Measurements from ENCODE around the gene ELP4.

ELP4 gene

GRCh38 chr11:31822927-31823643, 313.5 kb downstream of the ELP4 start:
- DNase-seq (ENCODE audit: low read depth in 2 of 2): no peak

DNA sequence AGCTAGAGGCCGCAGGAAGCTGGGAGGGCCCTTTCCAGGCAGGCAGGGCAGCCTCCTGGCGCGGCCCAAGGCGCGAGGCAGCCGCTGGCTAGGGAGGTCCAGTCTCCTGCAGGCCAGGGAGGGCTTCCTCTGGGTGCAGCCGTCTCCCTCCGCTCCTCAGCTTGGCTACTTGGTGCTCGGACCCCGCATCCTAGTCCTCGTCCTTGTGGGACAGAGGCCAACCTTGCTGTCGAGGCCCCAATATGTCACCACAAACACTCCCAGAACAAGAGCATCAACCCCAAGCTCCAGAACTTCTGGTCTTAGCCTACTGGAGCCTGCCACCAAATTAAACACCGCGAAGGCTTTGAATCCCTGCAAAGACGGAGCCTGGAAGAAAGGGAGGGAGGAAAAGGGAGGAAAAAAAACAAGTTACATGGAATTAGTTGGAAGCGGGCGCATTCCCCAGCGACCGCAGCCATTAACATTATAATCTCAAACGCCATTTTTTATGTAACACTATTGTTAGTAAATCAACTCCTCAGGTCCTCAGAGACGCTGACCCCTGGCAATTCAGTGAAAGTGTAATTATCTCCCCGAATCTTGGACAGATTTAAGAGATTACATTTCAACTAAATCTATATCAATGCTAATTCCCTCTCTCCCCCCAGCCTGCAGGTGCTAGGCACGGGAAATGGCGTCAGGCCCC, 314.2 kb downstream of the ELP4 start:
- no peak for DNase-seq (ENCODE audit: low read depth in 2 of 2)

DNA sequence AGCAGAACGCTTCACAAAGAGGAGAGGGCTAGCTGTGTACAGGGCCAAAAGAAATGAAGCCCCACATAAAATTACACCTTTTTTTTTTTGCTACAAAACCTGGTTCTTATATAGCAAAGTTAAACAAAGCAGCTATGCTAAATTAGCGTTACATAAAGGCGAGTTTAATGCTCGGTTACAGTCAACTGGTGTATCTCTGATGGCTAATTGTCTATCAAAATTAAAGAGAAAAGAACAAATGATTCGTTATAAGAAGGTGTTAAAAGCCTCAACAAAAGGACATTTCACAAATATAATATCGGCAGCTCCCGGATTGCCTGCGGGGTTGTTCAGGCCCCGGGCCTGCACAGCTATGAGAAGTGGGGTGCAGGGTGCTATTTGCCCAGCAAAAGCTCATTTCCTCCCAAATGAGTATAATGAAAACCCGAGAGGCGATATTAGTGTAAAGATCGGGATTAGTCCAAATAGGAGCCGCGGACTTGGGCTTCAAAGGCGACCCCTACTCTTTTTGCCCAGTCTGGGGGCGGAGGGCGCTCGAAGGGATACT, 314.8 kb downstream of the ELP4 start:
- no peak for DNase-seq (ENCODE audit: low read depth in 2 of 2)

DNA sequence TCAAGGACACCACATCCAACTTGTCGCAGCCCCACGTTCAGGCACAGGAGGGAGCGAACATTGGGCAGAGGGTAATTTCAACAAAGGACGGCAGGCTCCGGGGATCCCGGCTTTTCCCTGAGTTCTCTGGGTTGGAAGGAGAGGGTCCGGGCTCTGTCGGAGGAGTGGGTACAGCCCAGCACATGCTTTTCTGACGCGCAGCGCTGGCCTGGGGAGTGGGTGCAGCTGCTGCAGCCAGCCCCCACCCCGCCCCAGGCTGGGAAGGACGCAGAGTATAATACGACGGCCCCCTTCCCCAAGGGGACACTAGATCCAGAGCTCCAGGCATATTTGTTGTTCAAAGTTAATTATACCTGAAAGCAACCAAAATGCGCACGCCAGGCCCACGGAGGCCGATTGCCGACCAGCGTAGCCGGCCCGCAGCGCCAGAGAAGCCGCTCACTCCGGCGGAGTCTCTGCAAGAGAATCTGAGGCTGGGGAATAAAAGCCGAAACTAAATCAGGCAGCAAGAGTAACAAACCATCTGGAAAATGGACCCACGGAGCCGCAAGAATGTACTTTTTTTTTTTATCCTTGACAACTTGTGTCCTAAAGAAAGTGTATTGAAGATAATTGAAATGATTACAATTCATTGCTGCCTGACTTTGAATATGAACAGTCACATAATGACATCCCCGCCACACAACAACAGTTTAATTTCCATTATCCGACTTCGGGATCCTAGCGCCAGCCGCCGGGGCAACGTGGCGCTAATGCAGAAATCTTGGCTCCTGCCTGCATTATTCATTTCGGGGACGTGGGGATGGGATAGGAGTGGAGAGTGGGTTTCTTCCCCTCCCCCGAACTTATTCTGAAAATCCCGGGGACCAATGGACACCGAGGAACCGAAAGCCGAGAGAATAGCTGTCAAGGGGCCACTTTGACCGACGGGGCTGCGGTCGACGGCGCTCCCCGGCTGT, 315.6 kb downstream of the ELP4 start:
- no peak for DNase-seq (ENCODE audit: low read depth in 2 of 2)

- no peak for DNase-seq (ENCODE audit: low read depth in 2 of 2)
These were observed 316.4 kb downstream of the ELP4 start for GRCh38 chr11:31825838-31826484.

- DNase-seq (ENCODE audit: low read depth in 2 of 2): no peak
These were observed 317.2 kb downstream of the ELP4 start for GRCh38 chr11:31826536-31827438.

DNA sequence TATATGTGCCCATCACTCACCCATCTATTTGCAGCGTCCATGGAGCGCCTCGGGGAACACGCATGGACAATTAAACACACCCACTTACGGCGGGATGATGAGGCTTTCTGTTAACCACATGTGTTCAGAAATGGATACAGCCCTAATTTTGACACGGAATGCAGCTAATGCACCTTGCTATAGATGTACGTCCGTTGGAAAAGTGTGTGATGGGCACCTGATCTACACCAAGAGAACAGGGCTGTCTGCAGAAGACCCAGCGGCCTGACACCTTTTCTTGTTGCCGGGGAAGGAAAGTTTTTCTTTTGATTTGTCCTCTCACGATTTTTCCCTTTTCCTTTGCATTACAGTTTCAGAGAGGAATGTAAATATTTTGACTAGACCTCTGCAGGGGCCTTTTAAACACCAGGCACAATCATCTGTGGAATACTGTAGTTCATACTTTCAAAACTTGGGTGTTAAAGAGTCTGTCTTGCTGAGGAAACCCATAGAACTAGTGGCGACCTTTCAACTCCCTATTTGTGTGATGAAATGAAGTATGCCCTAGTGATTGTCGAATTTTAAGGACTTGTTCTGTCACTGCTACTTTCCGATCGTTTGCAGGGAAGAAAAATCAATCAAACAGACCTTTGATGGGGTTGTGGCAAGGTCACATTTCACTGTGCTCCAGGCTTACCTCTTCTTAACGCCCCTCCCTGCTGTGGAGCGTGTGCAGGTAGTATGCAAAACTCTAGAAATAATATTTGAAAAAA, 318.1 kb downstream of the ELP4 start:
- no peak for DNase-seq (ENCODE audit: low read depth in 2 of 2)

DNA sequence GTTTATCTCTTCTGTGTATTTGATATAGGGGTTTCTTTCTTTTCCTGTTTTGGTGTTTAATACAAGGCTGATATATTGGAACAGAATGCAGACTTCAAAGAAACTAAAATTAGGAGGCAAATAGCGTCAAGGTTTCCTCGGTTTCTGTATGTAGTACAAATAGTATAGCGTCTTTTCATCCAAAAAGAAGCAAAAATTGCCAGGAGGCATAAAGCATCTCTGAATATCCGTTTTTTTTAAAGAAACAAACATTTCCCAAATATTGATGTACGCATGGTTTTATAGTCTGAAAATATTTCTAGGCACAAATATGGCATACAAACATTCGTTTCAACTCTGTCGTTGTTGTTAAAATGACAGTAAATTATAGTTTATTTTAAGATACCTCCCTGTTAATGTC, 318.6 kb downstream of the ELP4 start:
- DNase-seq (ENCODE audit: low read depth in 2 of 2): no peak

DNA sequence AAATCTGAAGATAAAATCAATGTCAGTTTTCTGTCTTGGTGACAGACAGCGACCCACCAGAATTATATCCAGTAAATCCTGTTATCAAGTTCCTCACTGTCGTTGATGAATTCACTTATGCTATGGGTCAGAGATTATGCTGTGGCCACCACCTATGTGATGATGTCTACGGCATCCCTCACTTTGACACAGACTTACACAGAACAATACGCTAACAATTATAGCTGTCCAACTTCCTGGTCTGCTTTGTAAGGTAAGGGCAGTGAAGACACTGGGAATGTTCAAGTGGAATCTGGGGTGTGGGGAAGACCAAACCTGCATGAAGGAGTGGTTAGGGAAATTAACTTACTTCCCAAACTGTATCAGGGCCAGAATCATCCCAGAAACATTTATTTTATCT, 320.8 kb downstream of the ELP4 start:
- DNase-seq (ENCODE audit: low read depth in 2 of 2): no peak

DNA sequence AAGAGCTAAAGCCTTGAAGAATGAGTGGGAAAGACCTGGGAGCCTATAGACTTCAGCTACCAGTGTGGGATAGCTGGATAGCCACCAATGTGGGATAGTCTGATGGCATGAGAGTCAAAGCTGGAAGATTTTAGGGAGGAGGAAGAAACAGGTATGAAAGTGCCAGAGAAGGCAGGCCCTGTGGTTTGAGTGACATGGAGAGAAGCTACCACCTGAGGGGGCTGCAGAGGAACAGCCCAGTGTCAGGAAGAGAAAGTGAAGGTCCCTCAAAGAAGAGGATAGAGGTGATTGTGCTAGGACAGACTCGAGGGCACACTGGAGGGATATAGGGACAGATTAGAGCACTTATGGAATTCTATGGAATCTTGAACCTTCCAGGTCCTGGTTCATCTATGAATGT, 324.7 kb downstream of the ELP4 start:
- no peak for DNase-seq (ENCODE audit: low read depth in 2 of 2)
